Measurements from ENCODE around the gene NCAM1. TPM values are rescaled to one million over a fixed set of nuclear protein-coding genes. Genes with fewer than 3 reads are reported as not detected.

The NCAM1 gene
- total and polyA plus RNA-seq, 9 of the 15 experiments (the other 6 are each of a cell fraction or from before 2014, with no cell fraction given) = 0.09 to 0.23 TPM; not detected in 7

- TF ChIP-seq, protein P1, sequence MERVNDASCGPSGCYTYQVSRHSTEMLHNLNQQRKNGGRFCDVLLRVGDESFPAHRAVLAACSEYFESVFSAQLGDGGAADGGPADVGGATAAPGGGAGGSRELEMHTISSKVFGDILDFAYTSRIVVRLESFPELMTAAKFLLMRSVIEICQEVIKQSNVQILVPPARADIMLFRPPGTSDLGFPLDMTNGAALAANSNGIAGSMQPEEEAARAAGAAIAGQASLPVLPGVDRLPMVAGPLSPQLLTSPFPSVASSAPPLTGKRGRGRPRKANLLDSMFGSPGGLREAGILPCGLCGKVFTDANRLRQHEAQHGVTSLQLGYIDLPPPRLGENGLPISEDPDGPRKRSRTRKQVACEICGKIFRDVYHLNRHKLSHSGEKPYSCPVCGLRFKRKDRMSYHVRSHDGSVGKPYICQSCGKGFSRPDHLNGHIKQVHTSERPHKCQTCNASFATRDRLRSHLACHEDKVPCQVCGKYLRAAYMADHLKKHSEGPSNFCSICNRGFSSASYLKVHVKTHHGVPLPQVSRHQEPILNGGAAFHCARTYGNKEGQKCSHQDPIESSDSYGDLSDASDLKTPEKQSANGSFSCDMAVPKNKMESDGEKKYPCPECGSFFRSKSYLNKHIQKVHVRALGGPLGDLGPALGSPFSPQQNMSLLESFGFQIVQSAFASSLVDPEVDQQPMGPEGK (CRISPR knock-in tag; IDR thresholded peaks at IDR 0.05; ENCODE audit: borderline replicate concordance) = no peak
- TF ChIP-seq ZSCAN29 (IDR thresholded peaks at IDR 0.05) = no peak
- no peak for TF ChIP-seq JUN (IDR thresholded peaks at IDR 0.05; ENCODE audit: borderline replicate concordance, low read depth, low read length)
- no peak for TF ChIP-seq JUN (CRISPR knock-in tag; IDR thresholded peaks at IDR 0.05; ENCODE audit: borderline replicate concordance)
- TF ChIP-seq, protein P2, sequence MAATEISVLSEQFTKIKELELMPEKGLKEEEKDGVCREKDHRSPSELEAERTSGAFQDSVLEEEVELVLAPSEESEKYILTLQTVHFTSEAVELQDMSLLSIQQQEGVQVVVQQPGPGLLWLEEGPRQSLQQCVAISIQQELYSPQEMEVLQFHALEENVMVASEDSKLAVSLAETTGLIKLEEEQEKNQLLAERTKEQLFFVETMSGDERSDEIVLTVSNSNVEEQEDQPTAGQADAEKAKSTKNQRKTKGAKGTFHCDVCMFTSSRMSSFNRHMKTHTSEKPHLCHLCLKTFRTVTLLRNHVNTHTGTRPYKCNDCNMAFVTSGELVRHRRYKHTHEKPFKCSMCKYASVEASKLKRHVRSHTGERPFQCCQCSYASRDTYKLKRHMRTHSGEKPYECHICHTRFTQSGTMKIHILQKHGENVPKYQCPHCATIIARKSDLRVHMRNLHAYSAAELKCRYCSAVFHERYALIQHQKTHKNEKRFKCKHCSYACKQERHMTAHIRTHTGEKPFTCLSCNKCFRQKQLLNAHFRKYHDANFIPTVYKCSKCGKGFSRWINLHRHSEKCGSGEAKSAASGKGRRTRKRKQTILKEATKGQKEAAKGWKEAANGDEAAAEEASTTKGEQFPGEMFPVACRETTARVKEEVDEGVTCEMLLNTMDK (IDR thresholded peaks at IDR 0.05; ENCODE audit: borderline replicate concordance, insufficient read depth, low read depth, low read length, poor library complexity, severe bottlenecking) = no peak
- TF ChIP-seq FOXO4 (CRISPR knock-in tag; IDR thresholded peaks at IDR 0.05) = no peak
- TF ChIP-seq, protein P3, sequence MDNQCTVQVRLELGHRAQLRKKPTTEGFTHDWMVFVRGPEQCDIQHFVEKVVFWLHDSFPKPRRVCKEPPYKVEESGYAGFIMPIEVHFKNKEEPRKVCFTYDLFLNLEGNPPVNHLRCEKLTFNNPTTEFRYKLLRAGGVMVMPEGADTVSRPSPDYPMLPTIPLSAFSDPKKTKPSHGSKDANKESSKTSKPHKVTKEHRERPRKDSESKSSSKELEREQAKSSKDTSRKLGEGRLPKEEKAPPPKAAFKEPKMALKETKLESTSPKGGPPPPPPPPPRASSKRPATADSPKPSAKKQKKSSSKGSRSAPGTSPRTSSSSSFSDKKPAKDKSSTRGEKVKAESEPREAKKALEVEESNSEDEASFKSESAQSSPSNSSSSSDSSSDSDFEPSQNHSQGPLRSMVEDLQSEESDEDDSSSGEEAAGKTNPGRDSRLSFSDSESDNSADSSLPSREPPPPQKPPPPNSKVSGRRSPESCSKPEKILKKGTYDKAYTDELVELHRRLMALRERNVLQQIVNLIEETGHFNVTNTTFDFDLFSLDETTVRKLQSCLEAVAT (IDR thresholded peaks at IDR 0.05) = no peak
- TF ChIP-seq ZNF121 (CRISPR knock-in tag; conservative IDR thresholded peaks at IDR 0.05) = no peak
- TF ChIP-seq NFIX (CRISPR knock-in tag; IDR thresholded peaks at IDR 0.05; ENCODE audit: low read depth) = peak; percentile 82
These were observed 206.4 kb downstream of the NCAM1 start (continued) for GRCh38 chr11:113167599-113167998.

All from K562 (cell line).